GM18508 (cell line): ENCODE measurements around the gene TSPYL1.

ENCODE experiments used
- ATAC-seq: cut with Tn5 transposase; IDR thresholded peaks from one replicate; pipeline ENCODE4 v1.9.1; 2021; ENCODE audit warnings: moderate number of reproducible peaks; ENCODE audit not compliant: insufficient read depth, unreplicated experiment

TSPYL1 gene

DNA sequence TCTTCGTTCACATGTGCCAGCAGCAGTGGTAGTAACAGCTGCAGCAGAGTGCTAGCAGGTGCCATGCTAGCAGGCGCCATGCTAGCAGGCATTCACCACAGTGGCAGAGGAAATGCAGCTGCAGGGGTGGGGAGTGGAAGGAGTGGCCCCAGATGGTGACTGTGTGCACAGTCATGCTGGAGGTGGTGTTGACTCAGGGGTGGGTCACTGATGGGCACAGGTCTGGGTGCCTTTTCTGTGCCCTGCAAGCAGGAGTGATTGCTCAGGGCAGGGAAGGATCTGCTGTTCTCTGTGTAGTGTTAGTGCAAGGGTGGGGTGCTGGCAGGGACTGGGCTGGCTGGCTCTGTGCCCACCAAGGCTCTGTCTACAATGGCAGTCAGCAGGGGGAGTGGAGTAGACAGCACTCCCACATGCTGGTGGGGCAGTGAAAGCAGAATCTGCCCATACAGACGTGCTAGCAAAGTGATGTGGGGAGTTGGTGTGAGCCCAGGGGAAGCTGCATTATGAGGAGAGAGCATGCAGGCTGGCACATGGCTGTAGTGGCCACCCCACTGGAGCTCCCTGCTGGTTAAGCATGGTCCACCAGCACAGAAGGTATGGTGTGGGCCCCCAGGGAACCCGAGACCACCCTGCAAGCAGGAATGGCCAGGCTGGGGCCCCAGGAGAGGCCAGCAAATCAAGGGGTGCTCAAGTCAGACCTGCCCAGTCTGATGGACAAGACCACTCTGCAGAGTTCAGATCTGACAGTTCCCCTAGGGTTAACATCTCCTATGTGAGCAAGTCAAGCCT is 14.5 kb downstream of the TSPYL1 start:
- no peak for ATAC-seq

DNA sequence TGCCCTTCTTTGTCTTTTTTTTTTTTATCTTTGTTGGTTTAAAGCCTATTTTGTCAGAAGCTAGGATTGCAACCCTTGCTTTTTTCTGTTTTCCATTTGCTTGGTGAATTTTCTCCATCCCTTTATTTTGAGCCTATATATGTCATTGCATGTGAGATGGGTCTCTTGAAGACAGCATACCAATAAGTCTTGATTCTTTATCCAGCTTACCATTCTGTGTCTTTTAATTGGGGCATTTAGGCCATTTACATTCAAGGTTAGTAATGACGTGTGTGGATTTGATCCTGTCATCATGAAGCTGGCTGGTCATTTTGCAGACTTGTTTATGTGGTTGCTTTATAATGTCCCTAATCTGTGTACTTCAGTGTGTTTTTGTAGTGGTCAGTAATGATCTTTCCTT is 16.4 kb downstream of the TSPYL1 start:
- ATAC-seq = no peak

DNA sequence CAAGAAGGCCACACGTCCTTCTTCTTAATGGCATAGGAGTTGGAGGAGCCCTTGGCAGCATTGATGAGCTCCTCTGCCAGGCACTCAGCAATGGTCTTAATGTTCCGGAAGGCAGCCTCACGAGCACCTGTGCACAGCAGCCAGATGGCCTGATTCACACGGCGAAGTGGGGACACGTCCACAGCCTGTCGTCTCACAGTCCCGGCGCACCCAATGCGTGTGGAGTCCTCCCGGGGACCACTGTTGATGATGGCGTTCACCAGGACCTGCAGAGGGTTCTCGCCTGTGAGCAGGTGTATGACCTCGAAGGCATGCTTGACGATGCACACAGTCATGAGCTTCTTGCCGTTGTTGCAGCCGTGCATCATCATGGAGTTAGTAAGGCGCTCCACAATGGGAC is 21.2 kb downstream of the TSPYL1 start:
- ATAC-seq = no peak

GRCh38 chr6:116256694-116257093 is 23.0 kb downstream of the TSPYL1 start:
- no peak for ATAC-seq

GRCh38 chr6:116255246-116255800 is 24.4 kb downstream of the TSPYL1 start:
- ATAC-seq = no peak

DNA sequence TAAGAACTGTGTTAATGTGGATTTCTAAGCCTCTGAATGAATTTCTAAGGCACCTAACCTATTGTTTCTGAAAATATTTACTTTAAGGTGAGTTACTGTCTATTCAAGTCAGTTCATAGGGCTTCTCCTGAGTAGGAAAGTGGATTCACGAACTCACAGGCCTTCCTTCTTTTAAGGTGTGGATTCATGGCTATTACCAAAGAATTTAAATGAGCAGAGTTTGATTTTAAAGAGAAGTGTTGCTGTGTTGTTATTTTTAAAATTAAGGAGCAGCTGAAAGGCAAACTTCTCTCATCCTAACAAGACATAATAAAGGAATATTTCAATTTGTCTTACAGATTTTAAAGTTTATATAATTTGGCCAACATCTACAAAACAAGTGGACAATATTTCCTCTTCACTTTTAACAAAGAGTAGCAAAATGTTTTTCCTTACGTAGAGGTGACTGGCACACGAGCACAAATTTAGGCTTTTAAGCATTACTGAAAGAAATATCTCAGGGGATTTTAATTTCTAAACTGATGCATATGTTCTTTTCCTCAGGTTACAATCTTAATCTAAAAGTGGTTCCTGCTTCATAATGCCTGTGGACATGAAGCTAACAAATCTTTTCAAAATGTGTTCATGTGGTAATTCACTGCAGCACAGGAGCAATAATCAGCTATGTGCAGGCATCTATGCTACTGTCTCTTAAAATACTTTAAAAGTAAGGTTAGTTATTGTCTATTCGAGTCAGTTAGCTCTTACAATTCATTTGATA is 25.3 kb downstream of the TSPYL1 start:
- peak; percentile 25 for ATAC-seq

DNA sequence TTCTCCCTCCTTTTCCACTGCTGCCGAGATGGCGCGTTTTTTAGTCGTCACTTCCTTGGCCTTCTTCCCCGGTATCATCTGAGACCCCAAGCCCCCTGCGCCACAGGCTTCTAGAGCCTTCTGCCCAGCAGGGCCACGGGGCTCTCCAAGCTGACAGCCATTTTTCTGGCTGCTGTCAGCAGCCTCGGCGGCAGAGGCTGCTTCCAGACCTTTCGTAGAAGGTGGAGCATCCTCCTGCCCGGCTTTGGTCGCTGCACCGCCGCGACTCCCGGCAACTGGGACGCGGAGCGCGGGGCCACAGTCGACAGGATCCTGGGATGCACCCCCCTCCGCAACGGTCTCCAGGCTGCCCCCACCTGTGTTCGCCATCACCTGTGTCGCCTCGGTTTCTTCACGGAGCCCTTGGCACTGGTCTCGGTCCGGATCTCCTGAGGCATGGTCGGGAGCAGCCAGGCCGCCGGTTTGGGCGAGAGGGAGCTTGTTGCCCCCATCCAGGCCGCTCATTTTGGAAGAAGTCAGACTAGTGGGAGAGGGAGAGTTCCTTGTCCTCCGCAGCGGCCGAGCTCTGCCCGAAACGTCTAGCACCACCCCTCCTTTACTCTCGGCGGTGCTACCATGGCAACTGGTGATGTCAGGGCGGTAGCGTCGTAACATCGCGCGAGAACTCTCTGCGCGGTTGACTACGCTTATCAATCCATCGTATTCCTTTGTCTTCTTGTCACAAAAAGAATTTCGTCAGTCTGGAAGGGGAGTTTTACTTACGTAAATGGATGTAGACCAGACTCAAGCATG is 26.0 kb downstream of the TSPYL1 start, which contains the start of gene TSPYL4:
TSS of gene TSPYL4 (minus strand) at position 571 of the 792 bp plus-strand sequence. CDS start at position 504, 67 bp downstream.
- peak; percentile 99 for ATAC-seq

GRCh38 chr6:116253188-116253504 is 26.6 kb downstream of the TSPYL1 start:
- ATAC-seq = no peak

GRCh38 chr6:116251568-116252384 is 28.0 kb downstream of the TSPYL1 start:
- ATAC-seq = no peak

DNA sequence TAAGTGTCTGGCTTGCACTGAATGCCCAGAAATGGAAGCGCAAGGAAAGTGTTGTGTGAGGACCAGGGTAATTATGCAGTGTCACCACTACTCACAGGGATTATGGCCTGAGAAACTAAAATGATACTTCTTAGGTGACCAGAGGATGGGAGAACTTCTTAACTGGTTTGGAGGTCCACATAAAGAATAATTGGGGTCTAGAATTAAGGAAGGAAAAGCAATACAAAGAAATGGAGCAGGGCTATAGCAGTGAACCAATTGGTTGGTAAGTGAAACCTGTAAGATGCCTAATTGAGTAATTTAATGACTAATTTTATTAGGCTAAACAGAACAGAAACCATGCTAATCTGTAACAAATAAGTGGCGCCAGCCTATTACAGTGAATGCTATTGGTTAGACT is 31.2 kb downstream of the TSPYL1 start:
- no peak for ATAC-seq

- ATAC-seq = no peak
Observed at GRCh38 chr6:116247285-116247684, 32.4 kb downstream of the TSPYL1 start.

DNA sequence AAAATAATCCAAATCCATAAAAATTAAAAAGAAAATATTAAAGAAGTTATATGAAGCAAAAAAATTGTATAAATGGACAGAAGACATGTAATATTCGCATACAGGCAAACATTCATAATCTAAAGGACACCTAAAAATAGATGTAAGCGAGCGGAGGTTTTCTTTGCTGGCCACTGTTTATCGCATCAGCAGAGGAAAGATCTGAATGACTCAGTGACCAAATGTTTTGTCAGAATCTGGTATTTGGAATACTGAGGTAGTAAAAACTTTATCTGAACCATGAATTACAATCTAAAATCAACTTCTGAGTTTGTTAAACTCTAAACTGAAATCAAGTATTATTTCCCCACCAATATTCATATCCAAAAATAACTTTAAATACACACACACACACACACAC is 33.6 kb downstream of the TSPYL1 start:
- ATAC-seq = no peak

GRCh38 chr6:116244284-116244683 is 35.4 kb downstream of the TSPYL1 start:
- ATAC-seq = no peak

GRCh38 chr6:116239856-116240255 is 39.9 kb downstream of the TSPYL1 start:
- ATAC-seq = no peak

- ATAC-seq = no peak
Observed at GRCh38 chr6:116239256-116239655, 40.5 kb downstream of the TSPYL1 start.

DNA sequence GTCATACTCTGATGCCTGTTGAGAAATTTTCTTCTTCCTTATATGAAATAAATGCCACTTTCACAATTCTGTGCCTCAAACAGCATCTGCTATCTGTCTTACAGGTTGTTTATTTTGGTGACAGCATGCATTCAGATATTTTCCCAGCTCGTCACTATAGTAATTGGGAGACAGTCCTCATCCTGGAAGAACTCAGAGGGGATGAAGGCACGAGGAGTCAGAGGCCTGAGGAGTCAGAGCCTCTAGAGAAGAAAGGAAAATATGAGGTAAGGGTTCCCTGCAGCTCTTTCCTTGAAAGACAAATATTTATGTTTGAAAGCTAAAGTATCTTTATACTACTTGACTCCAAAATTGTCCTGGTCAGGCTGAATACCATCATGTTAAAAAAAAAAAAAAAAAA is 41.6 kb downstream of the TSPYL1 start:
- ATAC-seq = no peak

DNA sequence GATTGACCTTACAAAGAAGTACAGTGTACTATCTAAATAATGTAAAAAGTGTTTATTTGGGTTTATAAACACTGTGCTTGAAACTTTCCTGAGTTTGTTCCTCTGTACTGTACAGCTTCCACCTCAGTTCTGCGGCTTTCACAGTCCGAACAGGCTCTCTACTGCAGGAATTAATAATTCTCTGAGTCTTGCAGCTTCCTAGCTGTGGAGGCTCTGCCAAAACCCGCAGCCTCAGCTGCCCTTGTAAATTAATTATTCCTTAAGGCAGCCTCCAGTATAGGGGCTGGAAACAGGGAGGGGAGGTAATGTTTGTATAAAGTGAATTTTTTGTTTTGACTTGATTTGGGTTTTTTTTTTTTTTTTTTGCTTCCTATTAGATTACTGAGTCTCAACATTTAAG is 45.0 kb downstream of the TSPYL1 start:
- ATAC-seq = no peak

GRCh38 chr6:116229287-116229913 is 50.3 kb downstream of the TSPYL1 start:
- ATAC-seq = no peak
